CD8-positive, alpha-beta memory T cell (primary cell): ENCODE data around the gene PDAP1. TPM values are rescaled to one million over a fixed set of nuclear protein-coding genes. Genes with fewer than 3 reads are reported as not detected.
"Not testable (repeated sequence)": the region's sequence is repeated elsewhere in the genome, so short reads cannot be mapped to it uniquely, and the experiment has no call there.

Source experiments
- CTCF ChIA-PET: fragments of 350-600 bp; sonication (Branson Sonifier 250); formaldehyde crosslinking; loops from one replicate; lab custom pipeline; 2021; ENCODE audit warnings: antibody characterized with exemption; lab: Charles Lee
- POLR2A ChIA-PET: fragments of 350-600 bp; sonication (Branson Sonifier 250); formaldehyde crosslinking; loops from one replicate; lab custom pipeline; 2021; ENCODE audit warnings: antibody characterized with exemption; lab: Charles Lee
- DNase-seq, 5 donors: peaks; one replicate each; pipeline versions ENCODE4 v3.0.0 to v3.0.0-alpha.2; 2020 to 2022; ENCODE audit warnings: mixed read lengths in 1 of 5
- H3K27ac ChIP-seq: one replicate; pipeline ENCODE4 v1.7.0; 2013; ENCODE audit warnings: low read depth, mild to moderate bottlenecking, low read length, moderate library complexity
- H3K27me3 ChIP-seq: 2 replicates; pipeline ENCODE4 v1.7.0; 2013; ENCODE audit warnings: low read length, mild to moderate bottlenecking; ENCODE audit not compliant: insufficient read depth, poor library complexity, severe bottlenecking
- H3K36me3 ChIP-seq: 2 replicates; pipeline ENCODE4 v1.7.0; 2013; ENCODE audit warnings: mild to moderate bottlenecking, low read length, moderate library complexity; ENCODE audit not compliant: insufficient read depth
- H3K4me1 ChIP-seq: 2 replicates; pipeline ENCODE4 v1.7.0; 2013; ENCODE audit warnings: mild to moderate bottlenecking, low read length, moderate library complexity; ENCODE audit not compliant: insufficient read depth
- H3K4me3 ChIP-seq: 2 replicates; pipeline ENCODE4 v1.7.0; 2013; ENCODE audit warnings: mild to moderate bottlenecking, low read length
- H3K9me3 ChIP-seq: 2 replicates; pipeline ENCODE4 v1.7.0; 2013; ENCODE audit warnings: mild to moderate bottlenecking, low read length
- H3K27ac Mint-ChIP-seq, 8 donors: one replicate each; pipeline ENCODE4 v1.8.0; 2020 to 2021; ENCODE audit warnings: mixed read lengths in 8 of 8, mild to moderate bottlenecking in 6 of 8, inconsistent platforms in 3 of 8, moderate library complexity in 3 of 8
- H3K27me3 Mint-ChIP-seq, 2 donors: one replicate each; pipeline ENCODE4 v1.8.0; 2020 to 2021; ENCODE audit warnings: mixed read lengths in 2 of 2, mild to moderate bottlenecking in 1 of 2, moderate library complexity in 1 of 2
- H3K36me3 Mint-ChIP-seq, 3 donors: one replicate each; pipeline ENCODE4 v1.8.0; 2020 to 2021; ENCODE audit warnings: mixed read lengths in 3 of 3, inconsistent platforms in 1 of 3, mild to moderate bottlenecking in 1 of 3
- H3K4me1 Mint-ChIP-seq, 3 donors: one replicate each; pipeline ENCODE4 v1.8.0; 2020 to 2021; ENCODE audit warnings: mixed read lengths in 3 of 3, inconsistent platforms in 1 of 3, mild to moderate bottlenecking in 1 of 3
- H3K4me3 Mint-ChIP-seq, 7 donors: one replicate each; pipeline ENCODE4 v1.8.0; 2020 to 2021; ENCODE audit warnings: mixed read lengths in 7 of 7, mild to moderate bottlenecking in 6 of 7, moderate library complexity in 4 of 7, inconsistent platforms in 2 of 7
- H3K9me3 Mint-ChIP-seq, 5 donors: one replicate each; pipeline ENCODE4 v1.8.0; 2020 to 2022; ENCODE audit warnings: mixed read lengths in 5 of 5, mild to moderate bottlenecking in 3 of 5, moderate library complexity in 2 of 5, inconsistent platforms in 1 of 5
- polyA plus RNA-seq: library from polyadenylated mRNA; unstranded; fragments of 300-500 nt; fragmentation: Illumina TruSeq; gene quantifications from one replicate; pipeline ENCODE4 v1.2.3, GENCODE V29; 2021
- total RNA-seq, 2 experiments: library from RNA; stranded (reverse); gene quantifications; one replicate each; pipeline ENCODE4 v1.2.3, GENCODE V29; 2021

Gene PDAP1
- total and polyA plus RNA-seq, 3 experiments from 2014 or later = 32.8 to 210 (median 198) TPM

DNA sequence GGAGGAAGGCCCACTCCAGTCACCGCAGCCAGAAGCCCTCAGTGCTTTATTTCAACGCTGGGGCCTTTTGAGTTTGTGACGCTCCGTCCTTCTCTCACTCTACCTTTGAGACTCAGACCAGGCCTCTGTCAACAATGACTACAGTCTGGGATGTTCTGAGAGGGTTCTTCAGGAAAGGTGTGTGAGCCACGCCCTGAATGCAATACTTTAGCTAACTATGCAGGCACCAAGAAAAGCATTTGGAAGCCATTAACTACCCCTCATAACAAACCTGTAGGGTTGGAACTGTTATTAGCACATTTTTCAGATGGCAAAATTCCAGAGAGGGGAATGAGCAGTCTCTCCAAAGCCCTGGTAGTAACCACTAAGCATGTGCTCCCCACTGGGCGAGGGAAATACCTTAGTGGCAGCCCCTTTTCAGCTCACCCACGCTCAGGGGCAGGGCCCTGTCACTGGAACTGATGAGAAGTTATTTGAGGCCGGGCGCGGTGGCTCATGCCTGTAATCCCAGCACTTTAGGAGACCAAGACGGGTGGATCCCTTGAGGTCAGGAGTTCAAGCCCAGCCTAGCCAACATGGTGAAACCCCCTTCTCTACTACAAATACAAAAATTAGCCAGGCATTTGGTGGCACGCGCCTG lies 39.5 kb downstream of the PDAP1 start:
- ChIA-PET CTCF (interaction anchor here (1.3 to 2.1 kb wide), 4 partner anchors 15 to 40 kb away, joined by 3 to 4 read pairs (median 3); partner anchors contain the start of genes BUD31 and PDAP1), POLR2A (interaction anchor here (0.7 kb wide), 1 partner anchor 106 kb away, joined by 3 read pairs; no protein-coding TSS in a partner anchor)
- Mint-ChIP-seq H3K27me3 (no peaks in the 10 kb centered on the region), H3K9me3 (no peaks in the 10 kb centered on the region), H3K27ac (peak overlapping the region in 1 of 8 donors; percentile 50), H3K4me1 (peaks cover 0 to 8% (median 7%) of the 10 kb centered on the region in 3 donors), H3K4me3 (no peak overlapping the region), H3K36me3 (peaks cover 0 to 33% (median 8%) of the 10 kb centered on the region in 3 donors)
- Histone ChIP-seq H3K27ac (peak overlapping the region; percentile 14), H3K4me3 (no peak overlapping the region), H3K9me3 (no peaks in the 10 kb centered on the region), H3K36me3 (peaks cover 15% of the 10 kb centered on the region), H3K4me1 (no peaks in the 10 kb centered on the region), H3K27me3 (no peaks in the 10 kb centered on the region)
- DNase-seq = no peak

DNA sequence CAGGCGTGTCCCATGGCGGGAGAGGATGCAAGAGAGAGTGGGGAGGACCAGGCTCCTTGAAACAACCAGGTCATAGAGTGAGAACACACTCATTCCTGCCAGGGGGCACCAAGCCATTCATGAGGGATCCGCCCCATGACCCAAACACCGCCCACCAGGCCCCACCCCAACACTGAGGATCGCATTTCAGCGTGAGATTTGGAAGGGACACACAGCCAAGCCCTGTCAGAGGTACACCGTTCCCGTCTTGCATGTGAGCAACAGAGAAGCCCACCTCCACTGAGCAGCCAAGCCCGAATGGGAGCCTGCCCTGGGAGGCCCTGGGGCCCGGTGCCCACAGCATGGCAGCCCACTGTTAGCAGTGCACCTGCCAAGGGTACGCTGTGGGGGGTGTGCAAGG lies 41.8 kb downstream of the PDAP1 start:
- Histone ChIP-seq H3K36me3 (peaks cover 30% of the 10 kb centered on the region), H3K27me3 (no peaks in the 10 kb centered on the region), H3K4me1 (no peaks in the 10 kb centered on the region), H3K27ac (no peak overlapping the region), H3K4me3 (no peak overlapping the region), H3K9me3 (no peaks in the 10 kb centered on the region)
- Mint-ChIP-seq H3K27ac (peak overlapping the region in 1 of 8 donors; percentile 78), H3K4me1 (peaks cover 0 to 2% (median 0%) of the 10 kb centered on the region in 3 donors), H3K4me3 (peak overlapping the region in 1 of 7 donors; percentile 42), H3K36me3 (peaks cover 0 to 49% (median 8%) of the 10 kb centered on the region in 3 donors), H3K9me3 (no peaks in the 10 kb centered on the region), H3K27me3 (no peaks in the 10 kb centered on the region)
- CTCF ChIA-PET = interaction anchor here (0.8 to 3.6 kb wide), 2 partner anchors 13 to 21 kb away, joined by 3 to 30 read pairs; no protein-coding TSS in a partner anchor
- DNase-seq = no peak
- POLR2A ChIA-PET = interaction anchor here (1.2 kb wide), 1 partner anchor 42 kb away, joined by 5 read pairs; the partner anchor contains the start of gene BUD31

DNA sequence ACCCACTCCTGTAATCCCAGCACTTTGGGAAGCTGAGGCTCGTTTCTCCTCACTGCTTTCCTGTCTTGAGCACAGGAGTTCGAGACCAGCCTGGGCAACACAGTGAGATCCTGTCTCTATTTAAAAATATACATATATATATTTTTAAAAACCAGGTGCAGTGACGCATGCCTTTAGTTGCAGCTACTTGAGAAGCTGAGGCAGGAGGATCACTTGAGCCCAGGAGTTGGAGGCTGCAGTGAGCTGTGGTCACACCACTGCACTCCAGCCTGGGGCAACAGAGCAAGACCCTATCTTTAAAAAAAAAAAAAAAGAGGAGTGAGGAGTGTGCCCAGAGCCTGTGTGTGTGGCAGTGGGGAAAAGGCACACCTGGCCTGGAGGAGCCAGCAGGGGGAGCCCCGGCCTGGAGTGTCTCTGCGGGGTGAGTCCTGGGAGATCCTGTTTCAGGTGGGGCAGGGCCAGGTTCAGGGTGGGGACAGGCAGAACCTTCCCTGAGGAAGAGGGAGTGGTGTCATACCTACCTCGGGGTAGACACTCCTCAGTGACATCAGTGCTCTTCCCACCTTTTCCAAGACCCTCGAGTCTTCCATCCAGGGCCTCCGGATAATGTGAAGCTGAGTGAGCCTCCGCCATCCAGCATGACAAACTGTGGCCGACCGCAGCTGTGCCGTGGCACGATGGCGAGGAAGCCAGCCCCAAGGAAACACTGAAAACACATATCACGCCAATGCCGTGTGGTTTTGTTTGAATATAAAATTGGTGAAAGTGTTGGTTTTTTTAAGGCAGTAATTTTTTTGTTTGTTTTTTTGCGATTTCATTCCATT lies 42.9 kb downstream of the PDAP1 start:
- no peaks in the 10 kb centered on the region for H3K4me1 ChIP-seq
- no peaks in the 10 kb centered on the region for H3K27me3 Mint-ChIP-seq
- no peak overlapping the region for H3K4me3 ChIP-seq
- peak overlapping the region in 6 of 8 donors; percentile 29 to 74 (median 54) for H3K27ac Mint-ChIP-seq
- no peaks in the 10 kb centered on the region for H3K9me3 Mint-ChIP-seq
- H3K9me3 ChIP-seq = no peaks in the 10 kb centered on the region
- H3K36me3 ChIP-seq = peaks cover 41% of the 10 kb centered on the region
- no peaks in the 10 kb centered on the region for H3K27me3 ChIP-seq
- peak overlapping the region in 1 of 7 donors; percentile 20 for H3K4me3 Mint-ChIP-seq
- DNase-seq = peak; percentile 49 to 75 (median 51)
- CTCF ChIA-PET = interaction anchor here (0.8 to 3.6 kb wide), 15 partner anchors 8 to 55 kb away, joined by 3 to 30 read pairs (median 4); partner anchors contain the start of genes ARPC1A, ARPC1B, BUD31 and PDAP1
- POLR2A ChIA-PET = interaction anchor here (1.2 kb wide), 1 partner anchor 43 kb away, joined by 5 read pairs; the partner anchor contains the start of gene BUD31
- H3K36me3 Mint-ChIP-seq = peaks cover 0 to 59% (median 11%) of the 10 kb centered on the region in 3 donors
- peaks cover 0 to 2% (median 0%) of the 10 kb centered on the region in 3 donors for H3K4me1 Mint-ChIP-seq
- H3K27ac ChIP-seq = no peak overlapping the region

DNA sequence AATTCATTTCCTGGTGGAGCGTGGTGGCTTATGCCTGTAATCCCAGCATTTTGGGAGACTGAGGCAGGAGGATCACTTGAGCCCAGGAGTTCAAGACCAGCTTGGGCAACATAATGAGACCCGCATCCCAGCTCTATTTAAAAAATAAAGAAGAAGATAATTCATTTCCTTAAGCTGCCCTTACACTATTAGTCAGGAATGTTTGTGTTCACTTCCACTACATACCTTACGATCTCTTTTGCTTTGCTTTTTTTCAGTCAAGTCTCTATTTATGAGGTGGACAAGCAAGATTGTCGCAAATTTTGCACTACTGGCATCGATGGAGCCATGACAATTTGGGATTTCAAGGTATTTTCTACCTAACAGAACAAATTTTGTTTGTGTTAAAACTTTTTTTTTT lies 45.1 kb downstream of the PDAP1 start:
- Histone ChIP-seq H3K36me3 (peaks cover 53% of the 10 kb centered on the region), H3K4me1 (no peaks in the 10 kb centered on the region), H3K4me3 (no peak overlapping the region), H3K27me3 (no peaks in the 10 kb centered on the region), H3K27ac (no peak overlapping the region), H3K9me3 (no peaks in the 10 kb centered on the region)
- Mint-ChIP-seq H3K9me3 (no peaks in the 10 kb centered on the region), H3K27ac (peak overlapping the region in 1 of 8 donors; percentile 42), H3K27me3 (no peaks in the 10 kb centered on the region), H3K36me3 (peaks cover 0 to 71% (median 11%) of the 10 kb centered on the region in 3 donors), H3K4me1 (peaks cover 0 to 2% (median 0%) of the 10 kb centered on the region in 3 donors), H3K4me3 (no peak overlapping the region)
- ChIA-PET POLR2A (no interaction called here), CTCF (interaction anchor here (1.5 to 2.1 kb wide), 3 partner anchors 13 to 46 kb away, joined by 3 to 7 read pairs (median 5); partner anchors contain the start of gene BUD31)
- DNase-seq = no peak

DNA sequence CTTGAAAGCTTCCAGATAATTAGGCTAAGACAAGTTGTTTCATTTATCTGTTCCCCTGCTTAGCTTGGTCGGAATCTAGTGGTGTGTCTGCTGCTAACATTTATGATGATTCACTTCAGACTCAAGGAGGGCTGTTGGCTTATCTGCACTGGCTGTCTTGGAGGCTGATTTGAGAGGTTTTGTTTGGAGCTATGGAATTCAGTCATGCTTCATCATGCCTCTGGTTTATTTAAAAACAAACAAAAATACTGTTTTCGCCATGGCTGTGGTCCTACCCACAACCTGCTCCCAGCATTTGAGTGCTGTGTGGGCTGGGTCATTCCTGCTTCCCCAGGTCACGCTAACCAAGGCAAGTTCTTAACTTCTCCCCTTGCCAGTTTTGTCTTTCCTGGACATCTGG lies 45.6 kb downstream of the PDAP1 start:
- DNase-seq = no peak
- Histone ChIP-seq H3K9me3 (no peaks in the 10 kb centered on the region), H3K4me1 (no peaks in the 10 kb centered on the region), H3K27me3 (no peaks in the 10 kb centered on the region), H3K36me3 (peaks cover 58% of the 10 kb centered on the region), H3K4me3 (no peak overlapping the region), H3K27ac (no peak overlapping the region)
- H3K9me3 Mint-ChIP-seq = no peaks in the 10 kb centered on the region
- H3K4me3 Mint-ChIP-seq = no peak overlapping the region
- peak overlapping the region in 4 of 8 donors; percentile 17 to 42 (median 24) for H3K27ac Mint-ChIP-seq
- H3K36me3 Mint-ChIP-seq = peaks cover 0 to 75% (median 15%) of the 10 kb centered on the region in 3 donors
- POLR2A ChIA-PET = interaction anchor here (0.6 to 0.7 kb wide), 2 partner anchors 16 to 640 kb away, joined by 3 to 11 read pairs; no protein-coding TSS in a partner anchor
- H3K4me1 Mint-ChIP-seq = peaks cover 0 to 2% (median 0%) of the 10 kb centered on the region in 3 donors
- no peaks in the 10 kb centered on the region for H3K27me3 Mint-ChIP-seq
- CTCF ChIA-PET = interaction anchor here (1.5 to 2.1 kb wide), 3 partner anchors 13 to 46 kb away, joined by 3 to 7 read pairs (median 5); partner anchors contain the start of gene BUD31

DNA sequence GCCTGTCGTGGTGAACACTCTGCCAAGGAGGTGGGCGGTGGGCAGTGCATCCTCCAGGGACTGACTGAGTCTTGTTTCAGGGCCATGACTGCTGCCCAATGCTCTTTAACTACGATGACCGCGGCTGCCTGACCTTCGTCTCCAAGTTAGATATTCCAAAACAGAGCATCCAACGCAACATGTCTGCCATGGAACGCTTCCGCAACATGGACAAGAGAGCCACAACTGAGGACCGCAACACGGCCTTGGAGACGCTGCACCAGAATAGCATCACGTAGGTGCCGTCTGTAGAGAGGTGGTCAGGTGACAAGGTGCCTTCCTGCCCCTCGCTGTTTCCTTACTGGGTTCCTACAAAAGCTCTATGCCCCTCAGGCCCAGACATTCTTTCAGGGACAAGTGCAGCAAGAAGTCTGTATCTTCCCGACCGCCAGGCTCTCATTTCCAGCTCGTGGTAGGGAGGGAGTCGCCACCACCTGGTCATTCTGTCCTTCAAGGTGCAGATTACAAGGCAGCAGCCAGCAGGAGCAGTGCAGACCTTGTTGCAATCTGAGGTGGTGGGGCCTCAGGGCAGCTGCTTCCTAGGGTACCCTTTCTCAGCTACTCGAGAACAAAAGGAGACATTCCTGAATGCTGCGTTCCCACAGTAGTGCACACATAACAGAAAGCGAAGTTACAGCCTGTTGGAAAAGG lies 48.8 kb downstream of the PDAP1 start:
- no peak overlapping the region for H3K27ac ChIP-seq
- H3K27ac Mint-ChIP-seq = peak overlapping the region in 2 of 8 donors; percentile 56 to 86
- H3K27me3 Mint-ChIP-seq = no peaks in the 10 kb centered on the region
- no peaks in the 10 kb centered on the region for H3K4me1 ChIP-seq
- ChIA-PET POLR2A (interaction anchor here (0.9 kb wide), 1 partner anchor 9 kb away, joined by 4 read pairs; no protein-coding TSS in a partner anchor), CTCF (interaction anchor here (1.6 to 3.1 kb wide), 2 partner anchors 8 to 28 kb away, joined by 3 to 13 read pairs; no protein-coding TSS in a partner anchor)
- peaks cover 0 to 76% (median 12%) of the 10 kb centered on the region in 3 donors for H3K36me3 Mint-ChIP-seq
- H3K4me3 ChIP-seq = no peak overlapping the region
- H3K9me3 ChIP-seq = no peaks in the 10 kb centered on the region
- no peaks in the 10 kb centered on the region for H3K27me3 ChIP-seq
- H3K4me3 Mint-ChIP-seq = no peak overlapping the region
- H3K9me3 Mint-ChIP-seq = no peaks in the 10 kb centered on the region
- H3K4me1 Mint-ChIP-seq = no peaks in the 10 kb centered on the region
- no peak for DNase-seq
- H3K36me3 ChIP-seq = peaks cover 57% of the 10 kb centered on the region

DNA sequence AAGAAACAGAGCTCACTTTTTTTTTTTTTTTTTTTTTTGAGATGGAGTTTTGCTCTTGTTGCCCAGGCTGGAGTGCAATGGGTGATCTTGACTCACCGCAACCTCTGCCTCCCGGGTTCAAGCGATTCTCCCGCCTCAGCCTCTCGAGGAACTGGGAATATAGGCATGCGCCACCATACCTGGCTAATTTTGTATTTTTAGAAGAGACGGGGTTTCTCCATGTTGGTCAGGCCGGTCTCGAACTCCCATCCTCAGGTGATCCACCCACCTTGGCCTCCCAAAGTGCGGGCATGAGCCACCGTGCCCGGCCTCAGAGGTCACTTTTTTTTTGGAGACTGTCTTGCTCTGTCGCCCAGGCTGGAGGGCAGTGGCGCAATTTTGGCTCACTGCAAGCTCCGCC lies 49.9 kb downstream of the PDAP1 start:
- H3K4me1 Mint-ChIP-seq, H3K27ac ChIP-seq, H3K27me3 ChIP-seq, H3K4me3 Mint-ChIP-seq, H3K27me3 Mint-ChIP-seq, H3K9me3 ChIP-seq, DNase-seq, POLR2A ChIA-PET, H3K4me3 ChIP-seq, H3K4me1 ChIP-seq, H3K9me3 Mint-ChIP-seq: not testable (repeated sequence)
- Mint-ChIP-seq H3K27ac (peak overlapping the region in 1 of 8 donors; percentile 43), H3K36me3 (peaks cover 0 to 71% (median 10%) of the 10 kb centered on the region in 3 donors)
- peaks cover 54% of the 10 kb centered on the region for H3K36me3 ChIP-seq
- CTCF ChIA-PET = interaction anchor here (0.7 kb wide), 1 partner anchor 10 kb away, joined by 3 read pairs; no protein-coding TSS in a partner anchor
